Activated CD4-positive, alpha-beta T cell treated with anti-CD3 and anti-CD28 coated beads for 1 hour (primary cell): ENCODE results near the gene MTHFR.
A peak's percentile ranks its signal among the peaks of the same experiment; 100 is the strongest.
"Not testable (repeated sequence)": the region's sequence is repeated elsewhere in the genome, so short reads cannot be mapped to it uniquely, and the experiment has no call there.

ENCODE experiments used
- DNase-seq: peaks from one replicate; pipeline ENCODE4 v3.0.0-alpha.2; 2020

Gene MTHFR

DNA sequence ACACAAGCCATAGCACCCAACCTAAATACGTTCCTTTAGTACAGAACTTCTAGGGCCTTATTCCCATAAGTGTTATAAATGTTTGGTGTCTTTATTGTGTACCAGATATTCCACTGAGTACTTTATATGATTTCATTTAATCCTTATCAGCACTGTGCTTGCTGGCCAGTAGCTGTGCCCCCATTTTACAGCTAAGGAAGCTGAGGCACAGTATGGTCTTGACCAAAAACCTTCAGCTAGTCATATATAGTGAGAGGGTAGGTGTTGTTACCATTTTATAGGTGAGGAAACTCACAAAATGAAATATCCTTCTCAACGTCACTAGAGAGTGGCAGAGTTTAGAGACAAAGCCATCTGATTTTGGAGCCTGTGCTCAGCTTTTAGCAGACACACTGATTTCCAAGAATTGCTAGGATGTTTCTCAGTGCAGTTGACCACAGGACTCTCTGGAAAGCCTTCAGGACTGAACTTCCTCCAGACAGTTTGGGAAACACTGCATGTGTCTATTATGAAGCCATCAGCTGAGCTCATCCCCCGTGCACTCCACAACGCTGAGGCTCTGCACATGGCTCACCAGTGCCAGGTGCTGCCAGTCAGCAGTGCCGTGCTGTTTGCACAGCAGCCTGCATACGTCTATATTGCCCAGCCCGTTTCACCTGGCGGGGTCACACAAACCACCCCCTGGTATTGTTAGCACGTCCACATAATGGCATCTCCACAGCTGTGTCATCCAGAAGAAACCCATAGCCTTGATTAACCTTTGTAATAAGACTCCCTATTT is 26.4 kb upstream of the MTHFR start:
- no peak for DNase-seq

DNA sequence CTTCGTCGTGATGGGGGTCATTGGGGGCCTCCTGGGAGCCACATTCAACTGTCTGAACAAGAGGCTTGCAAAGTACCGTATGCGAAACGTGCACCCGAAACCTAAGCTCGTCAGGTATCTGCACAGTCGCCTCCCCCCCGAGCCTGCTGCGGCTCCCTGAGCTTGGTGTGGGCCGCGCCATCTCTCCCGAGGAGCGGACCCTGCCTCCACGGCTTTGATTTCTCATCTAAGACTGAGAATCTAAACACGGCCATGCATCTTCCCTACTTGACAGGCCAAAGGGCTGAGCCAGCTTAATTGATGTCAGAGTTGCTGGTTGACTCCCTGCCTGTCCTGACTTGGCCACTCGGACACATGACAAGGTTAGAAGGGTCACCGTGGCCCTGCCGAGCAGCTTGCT is 22.7 kb upstream of the MTHFR start:
- no peak for DNase-seq

DNA sequence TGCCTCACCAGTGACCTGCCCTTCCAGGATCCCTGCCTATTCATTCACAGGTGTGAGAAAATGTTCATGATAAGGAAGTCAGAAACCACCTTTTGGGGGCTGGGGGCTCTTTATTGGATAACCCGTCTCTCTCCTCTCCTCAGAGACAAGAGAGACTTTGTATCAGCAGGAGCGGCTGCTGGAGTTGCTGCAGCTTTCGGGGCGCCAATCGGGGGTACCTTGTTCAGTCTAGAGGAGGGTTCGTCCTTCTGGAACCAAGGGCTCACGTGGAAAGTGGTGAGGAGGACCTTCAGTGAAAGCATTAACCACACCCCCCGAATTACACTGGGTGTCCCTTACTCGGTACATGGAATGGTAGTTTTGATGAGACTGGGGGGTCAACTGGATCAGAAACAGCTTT is 21.2 kb upstream of the MTHFR start:
- DNase-seq = no peak

DNA sequence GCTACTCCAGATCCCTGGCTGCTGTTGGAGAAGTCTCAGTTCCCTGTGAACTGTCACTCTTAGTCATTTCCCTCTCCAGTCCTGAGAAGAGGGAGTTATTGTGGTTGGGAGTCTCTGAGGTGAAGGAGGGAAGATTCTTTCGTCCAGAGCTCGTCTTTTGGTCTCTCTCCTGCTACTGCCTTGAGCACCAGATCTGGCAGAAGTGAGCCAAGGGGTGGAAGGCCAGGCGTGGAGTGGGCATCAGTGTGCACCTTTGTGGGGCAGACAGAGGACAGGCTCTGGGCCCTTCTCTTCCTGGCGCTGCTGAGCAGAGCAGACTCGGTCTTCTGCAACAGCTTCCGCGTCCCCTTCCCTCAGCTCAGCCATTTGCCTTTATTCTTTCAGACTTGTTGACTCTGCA is 19.4 kb upstream of the MTHFR start:
- DNase-seq = no peak

DNA sequence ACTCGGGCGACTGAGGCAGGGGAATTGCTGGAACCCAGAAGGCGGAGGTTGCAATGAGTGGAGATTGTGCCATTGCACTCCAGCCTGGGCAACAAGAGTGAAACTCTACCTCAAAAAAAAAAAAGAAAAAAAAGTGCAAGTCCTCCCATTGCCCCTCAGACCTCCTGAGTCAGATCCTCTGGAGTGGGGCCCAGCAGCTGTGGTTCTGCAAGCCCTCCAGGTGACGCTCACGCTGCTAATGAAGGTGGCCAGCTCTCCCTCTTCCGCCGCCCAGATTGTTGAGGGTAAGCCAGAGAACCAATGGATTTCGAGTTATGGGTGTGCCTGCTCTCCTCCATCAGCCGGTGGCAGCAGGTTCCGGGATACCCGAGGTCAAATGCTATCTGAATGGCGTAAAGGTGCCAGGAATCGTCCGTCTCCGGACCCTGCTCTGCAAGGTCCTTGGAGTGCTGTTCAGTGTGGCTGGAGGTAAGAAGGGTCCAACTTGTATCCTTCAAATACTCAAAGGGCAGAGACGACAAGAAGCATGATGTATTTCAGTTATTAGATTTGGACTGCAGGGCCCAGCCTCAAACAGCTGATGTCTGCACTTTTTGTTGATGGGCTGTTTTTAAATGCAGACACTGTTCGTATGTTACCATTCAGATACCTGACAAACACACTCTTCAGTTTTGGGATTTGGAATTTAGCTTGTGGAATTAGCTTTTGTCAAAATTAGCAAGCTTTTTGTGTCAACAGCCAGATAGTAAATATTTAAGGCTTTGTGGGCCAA is 17.8 kb upstream of the MTHFR start:
- no peak for DNase-seq

DNA sequence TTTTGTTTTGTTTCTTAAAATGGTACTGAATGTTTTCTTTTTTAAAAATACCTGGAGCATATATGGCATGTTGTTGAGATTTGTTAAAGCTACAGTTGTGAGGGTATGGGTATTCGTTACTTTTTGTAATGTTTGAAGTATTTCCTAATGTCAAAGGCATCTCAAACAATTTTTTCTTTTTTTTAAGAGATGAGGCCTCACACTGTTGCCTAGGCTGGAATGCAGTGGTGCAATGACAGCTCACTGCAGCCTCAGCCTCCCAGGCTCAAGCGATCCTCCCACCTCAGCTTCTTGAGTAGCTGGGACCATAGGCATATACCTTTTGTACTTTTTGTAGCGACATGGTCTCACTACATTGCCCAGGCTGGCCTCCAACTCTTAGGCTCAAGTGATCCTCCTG is 16.3 kb upstream of the MTHFR start:
- DNase-seq = no peak

DNA sequence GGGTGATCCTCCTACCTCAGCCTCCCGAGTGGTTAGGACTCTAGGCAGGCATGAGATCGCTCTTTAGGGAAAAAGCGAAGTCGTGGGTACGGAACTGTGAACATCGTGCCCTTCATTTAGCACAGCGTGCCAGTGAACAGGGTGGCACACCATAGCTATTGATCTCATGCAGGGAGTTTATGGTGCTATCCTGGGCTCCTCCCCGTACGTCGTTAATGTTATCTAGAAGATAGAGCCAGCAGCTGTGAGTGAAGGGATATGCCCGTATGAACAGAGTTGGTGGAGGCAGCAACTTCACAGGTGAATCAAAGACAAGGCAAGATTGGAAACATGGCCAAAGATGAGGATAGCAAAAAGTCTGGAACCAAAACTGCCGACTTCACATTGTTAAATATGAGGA is 11.4 kb upstream of the MTHFR start:
- DNase-seq = no peak

DNA sequence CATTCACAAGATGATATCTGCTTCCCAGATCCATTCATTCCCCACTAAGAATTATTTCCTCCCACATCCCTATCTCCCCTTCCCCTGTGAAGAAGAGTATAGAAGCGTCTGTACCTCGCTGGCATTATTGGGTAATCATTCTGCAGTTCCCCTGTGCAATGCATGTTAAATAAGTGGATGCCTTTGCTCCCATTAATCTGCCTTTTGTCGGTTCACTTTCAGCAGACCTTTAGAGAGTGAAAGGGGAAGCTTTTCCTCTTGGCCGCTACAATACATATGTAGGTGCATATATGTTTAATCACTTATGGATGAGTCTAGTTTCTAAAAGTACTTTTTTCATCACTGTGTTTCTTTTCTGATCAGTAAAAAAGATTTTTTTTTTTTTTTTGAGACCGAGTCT is 7.3 kb upstream of the MTHFR start:
- DNase-seq = no peak

DNA sequence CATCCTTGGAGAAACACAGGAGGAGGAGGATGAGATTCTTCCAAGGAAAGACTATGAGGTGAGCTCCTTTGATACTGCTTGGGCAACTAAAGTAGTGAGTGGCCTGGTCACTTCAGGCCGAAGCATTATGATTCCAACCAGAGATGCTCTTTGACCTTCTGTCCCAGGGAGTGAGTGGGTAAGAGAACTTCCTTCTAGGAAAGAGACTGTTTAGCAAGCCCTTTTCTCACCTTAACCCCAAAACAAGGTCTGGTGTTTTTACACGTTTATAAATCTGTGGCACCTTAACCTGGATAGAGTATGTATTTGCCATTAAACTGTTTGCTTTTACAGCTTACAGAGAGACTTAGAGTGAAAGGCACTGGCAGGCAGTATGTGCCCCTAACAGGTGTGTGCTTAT is 1.4 kb upstream of the MTHFR start:
- DNase-seq = no peak

DNA sequence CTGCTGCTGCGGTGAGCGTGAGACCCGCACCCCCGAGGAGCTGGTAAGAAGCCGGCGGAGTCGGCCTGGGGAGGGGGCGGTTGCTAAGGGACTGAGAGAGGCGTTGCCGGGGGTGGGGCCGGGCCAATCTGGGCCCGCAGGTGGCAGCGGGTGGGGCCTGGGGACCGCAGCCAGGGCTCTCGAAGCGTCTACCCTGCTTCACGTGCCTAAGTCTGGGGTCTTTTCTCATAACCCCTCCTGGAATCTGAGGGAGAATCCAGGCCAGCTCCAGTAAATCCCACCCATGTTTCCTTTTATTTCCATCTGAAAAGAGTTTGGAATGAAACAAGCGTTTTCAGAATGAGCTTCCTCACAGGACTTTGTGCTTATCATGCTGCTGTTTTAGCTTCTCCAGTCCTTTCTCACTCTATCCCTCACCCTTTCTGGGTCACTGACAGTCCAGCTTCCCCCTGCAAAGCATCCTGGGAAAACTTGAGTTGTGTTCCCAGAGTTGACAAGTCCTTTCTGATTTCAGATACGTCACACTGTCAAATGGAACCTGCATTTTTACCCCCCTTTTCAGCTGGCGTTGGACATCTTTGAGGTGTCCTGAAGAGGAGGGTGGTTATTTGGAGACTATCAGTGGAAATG is 658 bp upstream of the MTHFR start:
- DNase-seq = no peak

DNA sequence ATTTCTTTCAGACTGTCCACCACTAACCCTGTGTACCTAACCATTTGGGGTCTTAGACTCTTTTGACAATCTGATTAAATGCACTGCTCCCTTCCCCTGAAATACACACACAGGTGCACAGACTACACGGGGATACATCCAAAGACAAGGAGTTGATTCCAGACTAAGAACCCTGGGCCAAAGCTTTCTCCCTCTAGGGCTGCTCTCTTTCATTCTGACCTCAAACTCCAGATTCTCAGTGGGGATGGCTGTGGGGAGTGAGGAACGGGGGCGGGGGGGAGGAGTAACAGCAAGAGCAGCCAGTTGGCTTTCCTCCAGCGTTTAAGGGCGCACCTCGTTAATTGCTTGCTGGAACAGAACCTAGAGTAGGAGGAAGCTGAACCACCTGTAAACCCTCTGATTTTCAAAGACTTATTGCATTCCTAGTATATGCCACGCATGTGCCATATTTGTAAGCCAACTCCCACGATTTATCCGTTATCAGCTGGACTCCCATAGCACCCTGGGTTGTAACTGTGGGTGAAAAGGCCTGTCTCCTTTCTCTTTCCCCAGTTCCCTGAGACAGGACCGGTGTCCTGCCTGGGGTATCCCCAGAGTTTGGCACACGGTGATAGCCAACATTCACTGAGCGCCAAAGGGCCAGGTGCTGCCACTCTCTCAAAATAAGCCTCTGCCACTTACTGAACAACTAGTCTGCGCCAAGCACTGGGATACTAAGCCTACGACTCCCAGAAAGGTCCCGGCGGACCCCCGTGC is 920 bp downstream of the MTHFR start:
- no peak for DNase-seq

DNA sequence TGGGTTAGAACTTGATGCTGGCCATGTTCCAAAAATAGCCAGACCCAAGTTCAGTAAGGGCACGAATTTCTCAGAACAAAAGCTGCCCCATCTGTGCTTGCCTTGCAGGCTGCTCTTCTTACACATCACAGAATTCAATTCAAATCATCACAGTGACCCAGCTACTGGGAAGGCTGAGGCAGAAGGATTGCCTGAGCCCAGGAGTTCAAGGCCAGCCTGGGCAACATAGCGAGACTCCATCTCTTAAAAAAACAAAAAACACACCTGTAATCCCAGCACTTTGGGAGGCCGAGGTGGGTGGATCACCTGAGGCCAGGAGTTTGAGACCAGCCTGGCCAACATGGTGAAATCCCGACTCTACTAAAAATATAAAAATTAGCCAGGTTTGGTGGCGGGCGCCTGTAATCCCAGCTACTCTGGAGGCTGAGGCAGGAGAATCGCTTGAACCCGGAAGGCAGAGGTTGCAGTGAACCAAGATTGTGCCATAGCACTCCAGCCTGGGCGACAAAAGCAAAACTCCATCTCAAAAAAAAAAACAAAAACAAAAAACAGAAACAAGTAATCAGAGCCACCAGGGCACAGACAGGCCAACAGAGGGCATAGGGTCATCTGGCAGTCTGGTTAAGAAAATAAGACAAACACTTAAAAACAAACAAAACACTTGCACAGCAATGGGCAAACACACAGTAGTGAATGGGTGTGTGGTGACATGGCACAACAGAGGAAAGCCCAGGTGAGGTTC is 1.7 kb downstream of the MTHFR start:
- DNase-seq = not testable (repeated sequence)

DNA sequence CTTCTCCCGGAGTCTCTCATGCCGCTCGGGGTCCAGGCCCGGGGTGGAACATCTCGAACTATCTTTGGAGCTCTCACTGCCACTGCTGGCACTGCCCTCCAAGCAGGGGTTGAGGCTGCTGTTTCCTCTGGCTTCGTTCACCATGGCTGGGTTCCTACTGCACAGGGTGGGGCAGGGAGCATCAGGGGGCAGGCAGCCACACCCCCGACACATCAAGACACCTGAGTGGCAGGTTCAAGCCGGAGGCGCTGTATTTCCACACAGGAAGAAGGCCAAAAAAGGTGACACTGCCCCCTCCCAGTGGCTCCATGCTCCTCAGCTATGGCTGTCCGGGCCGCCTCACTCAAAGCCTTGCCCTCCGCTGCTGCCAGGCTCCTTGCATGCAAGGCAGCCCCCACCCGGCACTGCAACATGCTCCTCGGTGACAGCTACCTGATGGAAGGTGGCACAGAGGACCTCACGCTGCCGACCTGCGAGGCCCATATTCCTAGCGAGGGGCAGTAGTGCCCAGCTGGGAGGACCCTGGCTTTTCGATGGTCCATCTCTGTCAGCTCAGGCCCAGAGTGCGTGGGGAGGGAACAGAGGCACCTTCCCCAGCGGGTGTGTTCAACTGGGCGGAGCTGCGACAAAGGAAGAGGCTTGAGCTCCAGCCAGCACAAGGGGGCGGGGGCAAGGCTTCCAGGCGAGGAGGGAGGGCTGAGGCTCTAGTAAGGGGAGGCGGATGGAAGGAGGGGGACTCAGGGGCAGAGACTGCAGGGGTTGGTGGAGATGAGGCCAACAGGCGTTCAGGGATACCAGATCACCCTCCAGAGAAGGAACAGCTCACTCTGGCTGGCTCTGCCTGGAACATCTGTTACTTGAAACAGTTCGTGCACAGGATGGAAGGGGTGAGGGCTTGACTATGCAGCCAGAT is 2.5 kb downstream of the MTHFR start:
- DNase-seq = peak; percentile 54

DNA sequence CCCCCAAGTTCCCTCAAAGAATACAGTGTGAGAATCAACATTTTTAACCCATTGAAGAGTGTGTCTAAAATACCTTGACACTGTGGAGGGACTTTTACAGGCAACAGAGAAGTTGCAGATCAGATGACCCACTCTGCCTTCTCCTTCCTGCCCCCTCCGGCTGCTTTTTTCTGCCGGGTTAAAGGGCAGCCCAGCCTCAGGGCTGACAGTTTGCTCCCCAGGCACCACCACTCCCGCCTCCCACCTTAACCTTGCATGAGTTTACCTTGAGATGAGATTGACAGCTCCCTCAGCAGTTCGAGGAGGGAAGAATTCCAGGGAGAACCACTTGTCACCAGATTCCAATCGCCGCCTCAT is 3.2 kb downstream of the MTHFR start:
- DNase-seq = no peak

DNA sequence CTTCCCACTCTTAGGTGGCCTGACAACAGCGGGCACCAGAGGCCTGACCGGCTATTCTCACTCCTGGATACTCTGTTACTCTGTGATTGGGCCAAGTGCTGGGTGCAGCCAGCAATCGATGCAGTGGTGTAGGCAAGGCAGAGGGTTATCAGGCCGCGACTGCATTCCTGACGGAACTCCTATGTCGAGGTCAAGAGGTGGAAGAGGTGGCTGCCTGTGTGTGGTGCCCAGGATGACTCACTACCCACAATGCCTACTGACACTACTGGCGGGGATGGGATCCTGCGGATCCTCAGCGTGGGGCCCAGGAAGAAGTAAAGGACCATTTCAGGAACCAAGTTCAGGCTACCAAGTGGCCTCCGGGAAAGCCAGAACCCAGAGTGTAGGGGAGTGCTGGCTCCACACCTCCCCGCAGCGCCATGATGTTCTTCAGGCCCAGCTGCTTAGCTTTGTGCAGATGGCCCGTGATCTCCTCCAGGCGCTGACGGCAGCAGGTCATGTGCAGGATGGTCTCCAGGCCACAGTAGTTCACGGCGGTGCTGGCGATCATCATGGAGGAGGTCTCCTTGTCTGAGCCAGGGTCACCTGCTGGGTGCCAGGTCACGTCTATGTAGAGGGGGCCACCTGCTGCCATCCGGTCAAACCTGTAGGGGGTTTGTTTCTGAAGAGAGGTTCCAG is 4.9 kb downstream of the MTHFR start:
- DNase-seq = no peak

DNA sequence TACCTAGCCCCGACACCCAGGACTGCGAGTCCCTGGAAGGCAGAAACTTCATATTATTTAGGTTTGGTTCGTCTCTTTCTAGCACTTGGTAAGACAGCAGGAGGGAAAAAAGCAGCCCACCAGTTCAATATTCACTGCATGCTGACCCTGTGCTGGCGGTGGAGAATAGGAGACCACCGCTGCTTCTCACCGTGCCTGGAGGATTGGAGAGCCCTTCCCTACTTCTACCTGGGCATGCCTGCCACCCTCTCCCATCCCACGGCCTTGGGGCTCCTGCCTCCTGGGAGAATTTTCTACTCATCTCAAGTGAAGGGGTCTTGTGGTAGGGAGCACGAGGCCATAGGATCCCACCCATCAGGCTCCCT is 5.4 kb downstream of the MTHFR start:
- DNase-seq = no peak

DNA sequence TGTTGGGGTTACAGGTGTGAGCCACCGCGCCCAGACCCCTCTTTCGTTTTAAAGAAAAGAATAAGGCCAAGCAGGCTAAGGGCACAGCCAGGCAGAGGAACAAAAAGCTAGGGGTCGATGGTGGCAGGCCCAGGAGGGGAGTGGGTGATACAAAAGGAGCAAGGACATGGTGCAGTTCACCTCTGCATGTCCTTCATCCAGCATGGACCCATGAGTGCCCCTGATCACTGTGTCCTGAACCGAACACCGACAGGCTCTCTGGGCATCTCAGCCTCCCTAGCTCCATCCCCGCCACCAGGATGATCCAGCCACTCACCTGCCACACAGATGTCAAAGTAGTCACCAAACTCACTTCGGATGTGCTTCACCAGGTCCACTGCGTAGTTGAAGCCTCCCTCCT is 5.9 kb downstream of the MTHFR start:
- no peak for DNase-seq

DNA sequence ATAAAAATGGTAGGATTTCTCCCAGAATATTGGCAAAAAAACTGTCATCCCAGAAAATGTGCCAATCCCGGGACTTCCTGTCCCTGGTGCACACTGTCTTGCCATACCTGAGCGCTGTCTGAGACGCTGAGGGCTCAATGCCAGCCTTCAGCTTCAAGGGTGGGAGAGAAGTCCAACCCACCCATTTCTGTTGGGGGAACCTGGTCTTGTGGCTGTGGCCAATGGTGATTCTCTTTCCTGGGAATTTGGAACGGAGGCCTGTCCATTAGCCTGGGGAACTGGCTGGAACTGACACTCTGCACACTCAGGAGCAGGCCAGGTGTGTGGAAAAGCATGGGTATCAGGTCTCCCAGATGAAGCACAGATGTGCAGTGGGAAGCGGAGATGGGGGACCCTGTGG is 6.7 kb downstream of the MTHFR start:
- no peak for DNase-seq

DNA sequence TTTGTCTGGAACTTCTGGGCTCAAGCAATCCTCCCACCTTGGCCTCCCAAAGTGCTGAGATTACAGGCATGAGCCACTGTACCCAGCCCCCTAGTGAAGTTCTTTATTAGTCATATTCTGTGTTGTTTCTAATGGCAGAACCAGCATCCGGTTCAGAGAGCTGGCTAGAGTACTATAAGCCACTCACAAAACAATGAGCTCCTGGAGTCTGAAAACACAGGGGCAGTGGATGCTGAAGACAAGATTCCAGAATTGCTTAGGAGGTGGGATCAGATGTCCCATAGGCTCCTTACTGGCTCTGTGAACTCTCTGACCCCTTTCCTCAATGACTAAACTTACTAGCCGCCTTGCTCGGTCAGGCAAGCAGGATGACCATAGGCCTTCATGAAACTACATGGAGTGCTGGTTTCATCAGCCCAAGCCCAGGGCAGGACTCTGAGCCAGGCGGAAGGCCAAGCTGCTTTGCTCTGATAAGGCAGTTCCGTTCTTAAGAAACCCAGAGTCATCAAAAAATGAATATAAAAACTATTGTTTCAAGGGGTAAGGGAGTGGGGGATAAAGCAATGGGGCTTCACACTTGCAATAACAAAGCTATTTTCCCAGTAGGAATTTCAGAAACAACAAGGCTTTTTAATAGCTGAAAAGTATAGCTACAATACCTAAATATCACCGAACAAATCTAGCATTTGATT is 8.1 kb downstream of the MTHFR start:
- DNase-seq = no peak

DNA sequence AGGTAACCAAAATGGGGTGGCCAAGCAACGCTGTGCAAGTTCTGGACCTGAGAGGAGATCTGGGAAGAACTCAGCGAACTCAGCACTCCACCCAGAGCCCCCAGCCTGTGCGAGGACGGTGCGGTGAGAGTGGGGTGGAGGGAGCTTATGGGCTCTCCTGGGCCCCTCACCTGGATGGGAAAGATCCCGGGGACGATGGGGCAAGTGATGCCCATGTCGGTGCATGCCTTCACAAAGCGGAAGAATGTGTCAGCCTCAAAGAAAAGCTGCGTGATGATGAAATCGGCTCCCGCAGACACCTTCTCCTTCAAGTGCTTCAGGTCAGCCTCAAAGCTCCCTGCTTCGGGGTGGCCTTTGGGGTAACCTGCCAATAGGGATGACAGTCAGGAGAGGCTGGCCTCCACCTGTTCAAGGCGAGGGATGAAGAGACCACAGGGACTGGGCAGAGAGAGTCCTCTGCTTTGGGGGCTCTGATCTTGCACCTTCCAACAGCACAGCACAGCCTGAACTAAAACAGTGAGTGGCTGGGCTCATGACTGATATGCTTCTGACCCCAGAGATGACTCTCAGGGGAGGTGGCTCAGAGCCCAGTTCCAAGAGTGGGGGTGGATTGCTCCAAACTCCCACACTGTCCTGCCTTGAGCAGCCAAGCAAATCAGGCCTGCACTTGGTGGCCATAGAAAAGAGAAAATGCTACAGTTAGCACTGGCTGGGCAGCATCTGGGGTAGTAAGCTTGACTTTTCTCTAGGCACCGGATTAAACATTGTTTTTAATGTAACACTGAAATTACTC is 9.5 kb downstream of the MTHFR start:
- DNase-seq = no peak
